MM.1S (cell line): Measurements from ENCODE around the gene WEE2.

Experiments
- CTCF ChIP-seq: fragments of 300-600 bp; sonication (generic); IDR thresholded peaks from 2 replicates; pipeline ENCODE4 v1.5.1; 2016; ENCODE audit warnings: antibody characterized with exemption, low read length, mixed read lengths
- EZH2 ChIP-seq: fragments of 300-600 bp; sonication (generic); optimal IDR thresholded peaks from 2 replicates; pipeline ENCODE3; 2017; ENCODE audit warnings: low read depth, mild to moderate bottlenecking, antibody characterized with exemption, low read length, mixed read lengths

GRCh38 chr7:141715794-141716689, 7.9 kb downstream of the WEE2 start:
- no peak for TF ChIP-seq CTCF
- no peak for TF ChIP-seq EZH2
